ENCODE results near the gene SLC9A1. TPM values are rescaled to one million over a fixed set of nuclear protein-coding genes. Genes with fewer than 3 reads are reported as not detected.
A peak's percentile ranks its signal among the peaks of the same experiment; 100 is the strongest.

The SLC9A1 gene
- total RNA-seq, 1 experiment from 2014 or later: 22.5 TPM

GRCh38 chr1:27154991-27155781 lies at the start of gene SLC9A1 (continued):
- no peak for TF ChIP-seq IRF1 (CRISPR knock-in tag; IDR thresholded peaks at IDR 0.05)
- 0 out of 2 replicates have a peak, but pooled peaks have one; percentile 6 for TF ChIP-seq KAT7 (CRISPR knock-in tag; IDR thresholded peaks at IDR 0.05; ENCODE audit: borderline replicate concordance)
- no peak for TF ChIP-seq USF2 (CRISPR knock-in tag; IDR thresholded peaks at IDR 0.05)
- TF ChIP-seq AFF4 (CRISPR knock-in tag; IDR thresholded peaks at IDR 0.05; ENCODE audit: borderline replicate concordance): peak; percentile 62; the same call in 1 of the 2 replicates
- 0 out of 2 replicates have a peak, but pooled peaks have one; percentile 50 for TF ChIP-seq ZNF532 (CRISPR knock-in tag; IDR thresholded peaks at IDR 0.05; ENCODE audit: borderline replicate concordance)
- no peak for TF ChIP-seq ATF6 (CRISPR knock-in tag; IDR thresholded peaks at IDR 0.05)
- no peak for TF ChIP-seq ZNF425 (CRISPR knock-in tag; conservative IDR thresholded peaks at IDR 0.05)
- TF ChIP-seq SP1 (CRISPR knock-in tag; conservative IDR thresholded peaks at IDR 0.05): peak; percentile 79
- TF ChIP-seq MAX (CRISPR knock-in tag; IDR thresholded peaks at IDR 0.05): no peak; the same call in 1 of the 2 replicates
- no peak for TF ChIP-seq FOXJ3 (CRISPR knock-in tag; IDR thresholded peaks at IDR 0.05; ENCODE audit: borderline replicate concordance)
- 0 out of 2 replicates have a peak, but pooled peaks have one; percentile 76 for TF ChIP-seq ESRRA (CRISPR knock-in tag; IDR thresholded peaks at IDR 0.05; ENCODE audit: borderline replicate concordance)
- TF ChIP-seq CREM (CRISPR knock-in tag; IDR thresholded peaks at IDR 0.05): peak; percentile 84
- peak; percentile 85 for TF ChIP-seq FOXP4 (CRISPR knock-in tag; IDR thresholded peaks at IDR 0.05)
- 0 out of 2 replicates have a peak, but pooled peaks have one; percentile 19 for TF ChIP-seq ZNF263 (CRISPR knock-in tag; IDR thresholded peaks at IDR 0.05; ENCODE audit: low read depth)
- no peak; the same call in 1 of the 2 replicates for TF ChIP-seq E2F4 (CRISPR knock-in tag; IDR thresholded peaks at IDR 0.05; ENCODE audit: borderline replicate concordance, low read depth)
- TF ChIP-seq PREB (CRISPR knock-in tag; IDR thresholded peaks at IDR 0.05; ENCODE audit: borderline replicate concordance): no peak
